H4 (cell line): ENCODE data around the gene TXNRD1. TPM values are rescaled to one million over a fixed set of nuclear protein-coding genes. Genes with fewer than 3 reads are reported as not detected.

Source experiments
- DNase-seq: peaks from one replicate; pipeline ENCODE4 v3.0.0-alpha.2; 2015; ENCODE audit warnings: low spot score
- total RNA-seq: library from RNA; depleted of rRNA; stranded (reverse); fragments of >200 nt; shearing (Covaris generic); gene quantifications from 2 replicates; pipeline ENCODE4 v1.2.3, GENCODE V29; 2014

Gene TXNRD1
- total RNA-seq, 1 experiment from 2014 or later, result 701 TPM

DNA sequence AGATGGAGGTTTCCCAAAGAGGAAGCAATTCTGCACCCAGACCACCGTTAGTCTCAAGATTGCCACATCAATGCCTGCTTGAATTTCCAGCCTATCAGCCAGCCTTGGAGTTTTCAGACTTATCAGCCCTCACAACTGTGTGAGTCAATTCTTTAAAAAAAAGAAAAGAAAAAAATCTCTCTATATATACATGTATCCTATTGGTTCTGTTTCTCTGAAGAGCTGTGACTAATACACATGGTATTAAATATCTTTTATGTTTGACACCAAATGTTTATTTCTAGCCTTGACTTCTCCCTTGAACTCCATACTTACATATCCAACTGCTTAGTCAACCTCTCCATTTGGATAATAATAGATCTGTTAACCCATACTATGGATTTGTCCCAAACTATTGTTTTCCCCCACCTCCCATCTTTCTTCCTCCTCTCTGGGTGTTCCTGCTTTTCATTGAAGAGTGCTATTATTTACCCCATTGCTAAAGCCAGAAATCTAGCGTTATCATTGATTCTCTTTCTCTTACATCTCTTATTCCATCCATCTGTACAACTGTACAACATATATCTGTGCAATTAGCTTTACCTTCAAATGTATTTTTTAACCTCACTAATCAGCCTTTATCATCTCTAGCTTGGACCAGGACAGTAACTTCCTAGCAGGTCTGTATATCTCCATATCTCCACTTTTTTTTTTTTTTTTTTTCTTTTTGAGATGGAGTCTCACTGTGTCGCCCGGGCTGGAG, 65.3 kb downstream of the TXNRD1 start:
- peak; percentile 94 for DNase-seq

- DNase-seq, result no peak
Measured at GRCh38 chr12:104281636-104282035, 66.1 kb downstream of the TXNRD1 start.

DNA sequence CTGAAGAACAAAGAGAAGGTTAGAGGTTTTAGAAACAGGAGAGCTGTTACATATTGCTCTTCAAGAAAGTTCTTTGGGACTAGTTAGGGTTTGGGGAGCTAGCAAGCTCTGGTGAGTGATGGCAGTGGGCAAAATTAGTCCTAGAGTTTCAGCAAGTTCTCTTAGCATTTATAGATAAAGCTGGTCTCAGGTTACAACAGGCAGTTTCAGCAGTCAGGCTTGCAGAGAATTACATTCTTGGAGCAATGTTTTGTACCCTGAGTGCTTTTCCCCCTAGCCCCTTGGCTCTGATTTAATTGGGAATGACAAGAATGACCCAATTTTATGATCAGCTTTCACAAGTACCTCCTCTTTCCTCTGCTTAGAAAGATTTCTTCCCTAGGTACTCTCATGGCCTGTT, 66.5 kb downstream of the TXNRD1 start:
- no peak for DNase-seq

- peak; percentile 48 for DNase-seq
Measured at GRCh38 chr12:104285740-104286515, 70.3 kb downstream of the TXNRD1 start.

- peak; percentile 98 for DNase-seq
Measured at GRCh38 chr12:104286516-104287482, 71.2 kb downstream of the TXNRD1 start.

GRCh38 chr12:104288635-104289274, 73.2 kb downstream of the TXNRD1 start:
- DNase-seq, result peak; percentile 80

GRCh38 chr12:104290320-104290719, 74.7 kb downstream of the TXNRD1 start:
- DNase-seq, result no peak

- no peak for DNase-seq
Measured at GRCh38 chr12:104290855-104291254, 75.3 kb downstream of the TXNRD1 start.

DNA sequence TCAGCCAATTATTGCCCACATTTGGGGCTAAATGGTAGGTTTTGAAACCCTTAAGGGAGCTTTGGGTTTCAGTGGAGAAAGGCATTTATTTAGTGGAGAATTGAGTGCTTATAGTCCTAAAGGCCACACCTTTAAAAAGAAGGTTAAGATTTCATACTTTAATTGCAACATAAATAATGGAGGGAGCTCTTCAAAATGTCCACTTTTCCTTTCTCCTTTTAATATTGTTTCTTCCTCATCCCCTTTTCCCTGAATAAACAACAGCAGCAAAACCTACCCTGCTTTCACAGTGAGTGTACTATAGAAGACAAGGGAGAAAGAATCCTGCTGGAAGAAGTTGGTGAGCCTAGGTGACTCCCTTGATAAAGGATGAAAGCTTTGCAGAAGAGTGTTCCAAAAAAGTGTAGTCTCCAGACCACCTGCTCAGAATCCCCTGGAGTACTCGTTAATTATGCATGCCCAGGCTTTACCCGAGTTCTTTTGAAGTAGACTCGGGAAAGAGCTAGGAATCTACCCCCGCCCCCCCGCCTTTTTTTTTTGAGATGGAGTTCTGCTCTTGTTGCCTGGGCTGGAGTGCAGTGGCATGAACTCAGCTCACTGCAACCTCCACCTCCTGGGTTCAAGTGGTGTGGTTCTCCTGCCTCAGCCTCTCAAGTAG, 76.4 kb downstream of the TXNRD1 start:
- DNase-seq, result no peak

DNA sequence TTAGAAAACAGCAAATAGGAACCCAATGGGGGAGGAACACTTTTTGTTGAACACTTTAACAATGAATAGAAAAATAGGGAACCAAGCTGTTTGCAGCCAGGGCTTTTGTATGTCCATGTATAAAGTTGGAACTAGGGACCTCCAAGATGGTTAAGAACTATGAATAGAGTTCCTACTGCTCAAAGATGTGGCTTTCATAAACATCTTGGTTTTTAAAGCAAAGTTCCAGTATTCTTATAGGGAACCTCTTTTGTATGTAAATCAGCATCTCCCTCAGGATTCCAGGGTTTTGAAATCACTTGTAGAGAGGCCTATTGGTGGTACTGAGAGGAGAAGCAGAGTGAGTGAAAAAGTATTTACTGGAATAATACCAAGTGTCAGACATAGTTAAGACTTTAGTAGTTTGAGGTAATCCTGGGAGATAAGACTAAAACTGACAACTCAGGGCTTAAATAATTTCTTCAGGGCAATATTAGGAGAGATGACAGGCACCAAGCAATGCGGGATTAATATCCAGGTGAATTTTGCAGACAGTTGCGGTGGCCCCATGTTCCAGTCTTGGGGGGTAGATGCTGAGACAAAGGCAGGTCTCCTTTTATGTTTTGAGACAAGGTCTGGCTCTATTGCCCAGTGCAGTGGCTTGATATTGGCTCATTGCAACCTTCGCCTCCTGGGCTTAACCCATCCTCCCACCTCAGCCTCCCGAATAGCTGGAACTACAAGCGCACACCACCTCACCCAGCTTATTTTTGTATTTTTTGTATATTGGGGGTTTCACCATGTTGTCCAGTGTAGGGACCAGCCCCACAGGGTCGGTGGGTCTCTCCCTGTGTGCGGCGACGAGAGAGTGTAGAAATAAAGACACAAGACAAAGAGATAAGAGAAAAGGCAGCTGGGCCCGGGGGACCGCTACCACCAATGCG, 77.6 kb downstream of the TXNRD1 start:
- DNase-seq, result no peak

- peak; percentile 58 for DNase-seq
Measured at GRCh38 chr12:104294158-104294859, 78.7 kb downstream of the TXNRD1 start.

GRCh38 chr12:104294927-104295668, 79.5 kb downstream of the TXNRD1 start:
- DNase-seq, result no peak

GRCh38 chr12:104295954-104296353, 80.4 kb downstream of the TXNRD1 start:
- DNase-seq, result no peak

GRCh38 chr12:104296718-104297117, 81.1 kb downstream of the TXNRD1 start:
- DNase-seq, result no peak

- DNase-seq, result no peak
Measured at GRCh38 chr12:104297477-104298113, 82.0 kb downstream of the TXNRD1 start.

- DNase-seq, result no peak
Measured at GRCh38 chr12:104299842-104300481, 84.4 kb downstream of the TXNRD1 start.

DNA sequence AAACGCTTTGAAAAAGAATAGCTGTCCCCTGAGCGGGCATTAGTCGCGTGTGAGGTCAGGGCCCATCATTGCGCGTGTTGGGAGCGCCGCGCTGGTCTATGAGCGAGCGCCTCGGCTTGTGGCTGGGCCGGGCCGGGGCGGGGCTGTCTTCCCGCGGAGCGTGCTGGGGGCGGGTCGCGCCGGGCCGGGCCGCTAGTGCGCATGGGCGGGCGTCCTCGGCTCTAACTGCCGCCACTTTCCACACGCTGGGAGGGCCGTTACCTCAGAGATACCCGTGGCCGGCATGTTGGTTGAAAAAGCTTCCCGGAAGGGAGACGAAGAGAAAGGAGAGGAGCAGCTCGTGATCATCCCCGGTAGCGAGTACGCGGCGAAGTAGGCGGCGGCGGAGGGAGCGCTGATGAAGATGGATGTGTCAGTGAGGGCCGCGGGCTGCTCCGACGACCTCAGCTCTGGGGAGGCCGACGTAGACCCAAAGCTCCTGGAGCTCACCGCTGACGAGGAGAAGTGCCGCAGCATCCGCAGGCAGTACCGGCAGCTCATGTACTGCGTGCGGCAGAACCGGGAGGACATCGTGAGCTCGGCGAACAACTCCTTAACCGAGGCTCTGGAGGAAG, 88.1 kb downstream of the TXNRD1 start, which contains the start of gene EID3:
TSS of gene EID3 (plus strand) at position 202 of the 614 bp plus-strand sequence. CDS start at position 398, 196 bp downstream.
- peak; percentile 43 for DNase-seq
